Activated T-helper 17 cell treated with anti-CD3 and anti-CD28 coated beads, Interleukin-2, amount 50 U/mL, for 72 hours (primary cell): ENCODE results near the gene SORCS2. TPM values are rescaled to one million over a fixed set of nuclear protein-coding genes. Genes with fewer than 3 reads are reported as not detected.

Experiments
- ATAC-seq: fragments of 150-1000 bp; cut with Tn5 transposase; replicated peaks from 2 replicates; pipeline ENCODE4 v1.10.0; 2021; ENCODE audit warnings: mild to moderate bottlenecking, moderate library complexity
- H3K27ac Mint-ChIP-seq: one replicate; pipeline ENCODE4 v1.8.0; 2022; ENCODE audit warnings: mixed read lengths
- H3K27me3 Mint-ChIP-seq: one replicate; pipeline ENCODE4 v1.8.0; 2022; ENCODE audit warnings: mixed read lengths
- H3K36me3 Mint-ChIP-seq: one replicate; pipeline ENCODE4 v1.8.0; 2022; ENCODE audit warnings: low read depth, mild to moderate bottlenecking, mixed read lengths
- H3K4me1 Mint-ChIP-seq: one replicate; pipeline ENCODE4 v1.8.0; 2022; ENCODE audit warnings: mixed read lengths
- H3K4me3 Mint-ChIP-seq: one replicate; pipeline ENCODE4 v1.8.0; 2022; ENCODE audit warnings: mild to moderate bottlenecking, mixed read lengths
- H3K9me3 Mint-ChIP-seq: one replicate; pipeline ENCODE4 v1.8.0; 2022; ENCODE audit warnings: mixed read lengths
- total RNA-seq, 2 donors: library from RNA; stranded (reverse); gene quantifications; one replicate each; pipeline ENCODE4 v1.2.3, GENCODE V29; 2022

Gene SORCS2
- total RNA-seq, 2 donors from 2014 or later = 0.04 to 0.26 TPM

- H3K4me1 Mint-ChIP-seq = no peaks in the 10 kb centered on the region
- H3K9me3 Mint-ChIP-seq = no peaks in the 10 kb centered on the region
- H3K27ac Mint-ChIP-seq = no peak overlapping the region
- H3K4me3 Mint-ChIP-seq = no peak overlapping the region
- ATAC-seq = no peak
- no peaks in the 10 kb centered on the region for H3K36me3 Mint-ChIP-seq
- peaks cover 12% of the 10 kb centered on the region for H3K27me3 Mint-ChIP-seq
Observed at GRCh38 chr4:7677086-7677485, 484.7 kb downstream of the SORCS2 start.

GRCh38 chr4:7677799-7678301, 485.5 kb downstream of the SORCS2 start:
- no peak overlapping the region for H3K27ac Mint-ChIP-seq
- H3K4me3 Mint-ChIP-seq = no peak overlapping the region
- no peaks in the 10 kb centered on the region for H3K4me1 Mint-ChIP-seq
- H3K27me3 Mint-ChIP-seq = peaks cover 12% of the 10 kb centered on the region
- no peaks in the 10 kb centered on the region for H3K9me3 Mint-ChIP-seq
- H3K36me3 Mint-ChIP-seq = no peaks in the 10 kb centered on the region
- ATAC-seq = no peak

GRCh38 chr4:7678318-7678852, 486.0 kb downstream of the SORCS2 start:
- peaks cover 2% of the 10 kb centered on the region for H3K9me3 Mint-ChIP-seq
- H3K36me3 Mint-ChIP-seq = no peaks in the 10 kb centered on the region
- H3K27me3 Mint-ChIP-seq = peaks cover 12% of the 10 kb centered on the region
- H3K4me3 Mint-ChIP-seq = no peak overlapping the region
- no peak overlapping the region for H3K27ac Mint-ChIP-seq
- ATAC-seq = no peak
- H3K4me1 Mint-ChIP-seq = no peaks in the 10 kb centered on the region

- H3K9me3 Mint-ChIP-seq = peaks cover 3% of the 10 kb centered on the region
- no peak overlapping the region for H3K27ac Mint-ChIP-seq
- H3K4me3 Mint-ChIP-seq = no peak overlapping the region
- ATAC-seq = no peak
- H3K36me3 Mint-ChIP-seq = no peaks in the 10 kb centered on the region
- H3K27me3 Mint-ChIP-seq = peaks cover 12% of the 10 kb centered on the region
- H3K4me1 Mint-ChIP-seq = no peaks in the 10 kb centered on the region
Observed at GRCh38 chr4:7679406-7680040, 487.2 kb downstream of the SORCS2 start.

GRCh38 chr4:7680106-7680505, 487.8 kb downstream of the SORCS2 start:
- Mint-ChIP-seq H3K27ac (no peak overlapping the region), H3K27me3 (peaks cover 12% of the 10 kb centered on the region), H3K9me3 (peaks cover 3% of the 10 kb centered on the region), H3K4me1 (no peaks in the 10 kb centered on the region), H3K4me3 (no peak overlapping the region), H3K36me3 (no peaks in the 10 kb centered on the region)
- ATAC-seq = no peak

GRCh38 chr4:7680731-7681130, 488.4 kb downstream of the SORCS2 start:
- ATAC-seq = no peak
- H3K4me3 Mint-ChIP-seq = no peak overlapping the region
- H3K4me1 Mint-ChIP-seq = no peaks in the 10 kb centered on the region
- peaks cover 12% of the 10 kb centered on the region for H3K27me3 Mint-ChIP-seq
- H3K9me3 Mint-ChIP-seq = peaks cover 3% of the 10 kb centered on the region
- no peak overlapping the region for H3K27ac Mint-ChIP-seq
- H3K36me3 Mint-ChIP-seq = no peaks in the 10 kb centered on the region

- Mint-ChIP-seq H3K9me3 (peaks cover 3% of the 10 kb centered on the region), H3K27me3 (peaks cover 7% of the 10 kb centered on the region), H3K36me3 (no peaks in the 10 kb centered on the region), H3K4me3 (no peak overlapping the region), H3K27ac (no peak overlapping the region), H3K4me1 (no peaks in the 10 kb centered on the region)
- ATAC-seq = no peak
Observed at GRCh38 chr4:7683126-7683703, 490.9 kb downstream of the SORCS2 start.

GRCh38 chr4:7684294-7684693, 492.0 kb downstream of the SORCS2 start:
- Mint-ChIP-seq H3K4me3 (no peak overlapping the region), H3K4me1 (no peaks in the 10 kb centered on the region), H3K27me3 (peaks cover 5% of the 10 kb centered on the region), H3K36me3 (no peaks in the 10 kb centered on the region), H3K27ac (no peak overlapping the region), H3K9me3 (peaks cover 3% of the 10 kb centered on the region)
- no peak for ATAC-seq

- peaks cover 3% of the 10 kb centered on the region for H3K9me3 Mint-ChIP-seq
- no peaks in the 10 kb centered on the region for H3K4me1 Mint-ChIP-seq
- no peak overlapping the region for H3K27ac Mint-ChIP-seq
- no peaks in the 10 kb centered on the region for H3K36me3 Mint-ChIP-seq
- H3K27me3 Mint-ChIP-seq = no peaks in the 10 kb centered on the region
- H3K4me3 Mint-ChIP-seq = no peak overlapping the region
- no peak for ATAC-seq
Observed at GRCh38 chr4:7686070-7686870, 493.9 kb downstream of the SORCS2 start.

- Mint-ChIP-seq H3K27ac (no peak overlapping the region), H3K4me1 (no peaks in the 10 kb centered on the region), H3K27me3 (no peaks in the 10 kb centered on the region), H3K36me3 (no peaks in the 10 kb centered on the region), H3K9me3 (peaks cover 3% of the 10 kb centered on the region), H3K4me3 (no peak overlapping the region)
- no peak for ATAC-seq
Observed at GRCh38 chr4:7687006-7687405, 494.7 kb downstream of the SORCS2 start.

GRCh38 chr4:7687796-7688195, 495.5 kb downstream of the SORCS2 start:
- Mint-ChIP-seq H3K27ac (no peak overlapping the region), H3K9me3 (peaks cover 3% of the 10 kb centered on the region), H3K4me3 (no peak overlapping the region), H3K36me3 (no peaks in the 10 kb centered on the region), H3K4me1 (no peaks in the 10 kb centered on the region), H3K27me3 (no peaks in the 10 kb centered on the region)
- no peak for ATAC-seq

GRCh38 chr4:7689773-7690693, 497.7 kb downstream of the SORCS2 start:
- Mint-ChIP-seq H3K4me1 (peaks cover 3% of the 10 kb centered on the region), H3K9me3 (peaks cover 3% of the 10 kb centered on the region), H3K27me3 (peaks cover 3% of the 10 kb centered on the region), H3K36me3 (no peaks in the 10 kb centered on the region), H3K4me3 (no peak overlapping the region), H3K27ac (no peak overlapping the region)
- no peak for ATAC-seq

GRCh38 chr4:7691061-7691460, 498.7 kb downstream of the SORCS2 start:
- Mint-ChIP-seq H3K27me3 (peaks cover 3% of the 10 kb centered on the region), H3K4me1 (peaks cover 4% of the 10 kb centered on the region), H3K36me3 (no peaks in the 10 kb centered on the region), H3K9me3 (peaks cover 3% of the 10 kb centered on the region), H3K4me3 (no peak overlapping the region), H3K27ac (no peak overlapping the region)
- no peak for ATAC-seq

GRCh38 chr4:7691982-7692381, 499.6 kb downstream of the SORCS2 start:
- H3K9me3 Mint-ChIP-seq = peaks cover 3% of the 10 kb centered on the region
- no peak overlapping the region for H3K4me3 Mint-ChIP-seq
- no peak overlapping the region for H3K27ac Mint-ChIP-seq
- no peak for ATAC-seq
- peaks cover 4% of the 10 kb centered on the region for H3K4me1 Mint-ChIP-seq
- peaks cover 3% of the 10 kb centered on the region for H3K27me3 Mint-ChIP-seq
- H3K36me3 Mint-ChIP-seq = no peaks in the 10 kb centered on the region
